Panc1 (cell line): ENCODE results near the gene CNTN4.

Experiments
- POLR2AphosphoS5 ChIP-seq: IDR thresholded peaks from 2 replicates; pipeline ENCODE4 v1.6.1; 2012; ENCODE audit warnings: mild to moderate bottlenecking, low read depth, low read length, moderate library complexity
- TF ChIP-seq, protein P1 (sequence below): fragments of 450-650 bp; IDR thresholded peaks from 2 replicates; pipeline ENCODE4 v1.5.1; 2017; ENCODE audit warnings: mild to moderate bottlenecking

- no peak for TF ChIP-seq POLR2AphosphoS5
- TF ChIP-seq, protein P1, sequence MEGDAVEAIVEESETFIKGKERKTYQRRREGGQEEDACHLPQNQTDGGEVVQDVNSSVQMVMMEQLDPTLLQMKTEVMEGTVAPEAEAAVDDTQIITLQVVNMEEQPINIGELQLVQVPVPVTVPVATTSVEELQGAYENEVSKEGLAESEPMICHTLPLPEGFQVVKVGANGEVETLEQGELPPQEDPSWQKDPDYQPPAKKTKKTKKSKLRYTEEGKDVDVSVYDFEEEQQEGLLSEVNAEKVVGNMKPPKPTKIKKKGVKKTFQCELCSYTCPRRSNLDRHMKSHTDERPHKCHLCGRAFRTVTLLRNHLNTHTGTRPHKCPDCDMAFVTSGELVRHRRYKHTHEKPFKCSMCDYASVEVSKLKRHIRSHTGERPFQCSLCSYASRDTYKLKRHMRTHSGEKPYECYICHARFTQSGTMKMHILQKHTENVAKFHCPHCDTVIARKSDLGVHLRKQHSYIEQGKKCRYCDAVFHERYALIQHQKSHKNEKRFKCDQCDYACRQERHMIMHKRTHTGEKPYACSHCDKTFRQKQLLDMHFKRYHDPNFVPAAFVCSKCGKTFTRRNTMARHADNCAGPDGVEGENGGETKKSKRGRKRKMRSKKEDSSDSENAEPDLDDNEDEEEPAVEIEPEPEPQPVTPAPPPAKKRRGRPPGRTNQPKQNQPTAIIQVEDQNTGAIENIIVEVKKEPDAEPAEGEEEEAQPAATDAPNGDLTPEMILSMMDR: no peak
Observed at GRCh38 chr3:2468816-2469215, 370.1 kb downstream of the CNTN4 start.
